A549 (cell line): ENCODE results near the gene ZHX3.

Source experiments
- MAZ ChIP-seq: fragments of 150-350 bp; IDR thresholded peaks from 2 replicates; pipeline ENCODE4 v1.6.1; 2014; ENCODE audit warnings: antibody characterized with exemption, low read depth, low read length, borderline replicate concordance
- POLR2A ChIP-seq: IDR thresholded peaks from 2 replicates; pipeline ENCODE4 v1.6.1; 2012; ENCODE audit warnings: mild to moderate bottlenecking, low read length

GRCh38 chr20:41352106-41352505 lies 34.6 kb upstream of the ZHX3 start:
- TF ChIP-seq POLR2A (no peak), MAZ (no peak)
